ENCODE results near the gene PRR19.

The PRR19 gene

DNA sequence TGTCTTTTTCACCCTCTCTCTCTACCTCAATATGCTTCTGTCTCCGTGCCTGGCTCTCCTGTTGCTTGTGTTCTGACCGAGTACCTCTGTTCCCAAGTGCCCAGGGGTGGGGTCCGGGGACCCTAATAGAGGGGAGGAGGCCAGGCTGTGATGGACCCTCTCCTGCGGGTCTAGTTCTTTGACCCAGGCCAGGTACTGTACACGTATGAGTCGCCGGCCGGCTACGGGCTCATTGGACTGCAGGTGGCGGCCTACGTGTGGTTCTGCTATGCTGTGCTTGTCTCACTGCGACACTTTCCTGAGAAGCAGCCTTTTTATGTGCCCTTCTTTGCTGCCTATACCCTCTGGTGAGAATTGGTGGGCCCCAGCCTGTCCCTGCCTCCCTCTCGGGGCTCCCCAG lies 15.6 kb downstream of the PRR19 start:
- TF ChIP-seq FOXP2 (optimal IDR thresholded peaks at IDR 0.05; ENCODE audit: borderline replicate concordance, extremely low read depth, extremely low read length, insufficient read depth) (no peak), REST (IDR thresholded peaks at IDR 0.05; ENCODE audit: insufficient read depth in 1 of 2, low read depth in 2 of 2, low read length in 2 of 2) (no peak)

- TF ChIP-seq FOXP2 (optimal IDR thresholded peaks at IDR 0.05; ENCODE audit: borderline replicate concordance, extremely low read depth, extremely low read length, insufficient read depth) (no peak), SIN3A (IDR thresholded peaks at IDR 0.05; ENCODE audit: borderline replicate concordance, insufficient read depth, low read length) (no peak), REST (IDR thresholded peaks at IDR 0.05; ENCODE audit: insufficient read depth in 1 of 2, low read depth in 2 of 2, low read length in 2 of 2) (no peak), TAF1 (IDR thresholded peaks at IDR 0.05; ENCODE audit: borderline replicate concordance, insufficient read depth, low read length) (no peak), POLR2AphosphoS5 (IDR thresholded peaks at IDR 0.05; ENCODE audit: low read depth, low read length) (no peak)
Observed at GRCh38 chr19:42322305-42322704, 20.4 kb downstream of the PRR19 start.

- TF ChIP-seq SIN3A (IDR thresholded peaks at IDR 0.05; ENCODE audit: borderline replicate concordance, insufficient read depth, low read length) (no peak), POLR2AphosphoS5 (IDR thresholded peaks at IDR 0.05; ENCODE audit: low read depth, low read length) (no peak), FOXP2 (optimal IDR thresholded peaks at IDR 0.05; ENCODE audit: borderline replicate concordance, extremely low read depth, extremely low read length, insufficient read depth) (no peak), REST (IDR thresholded peaks at IDR 0.05; ENCODE audit: insufficient read depth in 1 of 2, low read depth in 2 of 2, low read length in 2 of 2) (no peak), TAF1 (IDR thresholded peaks at IDR 0.05; ENCODE audit: borderline replicate concordance, insufficient read depth, low read length) (no peak)
Observed at GRCh38 chr19:42323473-42323851, 21.5 kb downstream of the PRR19 start.

- TF ChIP-seq REST (IDR thresholded peaks at IDR 0.05; ENCODE audit: insufficient read depth in 1 of 2, low read depth in 2 of 2, low read length in 2 of 2): no peak
- no peak for TF ChIP-seq SIN3A (IDR thresholded peaks at IDR 0.05; ENCODE audit: borderline replicate concordance, insufficient read depth, low read length)
- no peak for TF ChIP-seq POLR2AphosphoS5 (IDR thresholded peaks at IDR 0.05; ENCODE audit: low read depth, low read length)
- no peak for TF ChIP-seq FOXP2 (optimal IDR thresholded peaks at IDR 0.05; ENCODE audit: borderline replicate concordance, extremely low read depth, extremely low read length, insufficient read depth)
- TF ChIP-seq TAF1 (IDR thresholded peaks at IDR 0.05; ENCODE audit: borderline replicate concordance, insufficient read depth, low read length): no peak
Observed at GRCh38 chr19:42323852-42324654, 22.1 kb downstream of the PRR19 start.
